Stimulated activated CD8-positive, alpha-beta memory T cell treated with anti-CD3 and anti-CD28 coated beads, Interleukin-15, amount 100 ng/mL, for 48 hours (primary cell): ENCODE measurements around the gene COL4A2.

ENCODE experiments used
- DNase-seq, 2 donors: peaks; one replicate each; pipeline ENCODE4 v3.0.0-alpha.2; 2020; ENCODE audit warnings: low read depth in 2 of 2

COL4A2 gene

DNA sequence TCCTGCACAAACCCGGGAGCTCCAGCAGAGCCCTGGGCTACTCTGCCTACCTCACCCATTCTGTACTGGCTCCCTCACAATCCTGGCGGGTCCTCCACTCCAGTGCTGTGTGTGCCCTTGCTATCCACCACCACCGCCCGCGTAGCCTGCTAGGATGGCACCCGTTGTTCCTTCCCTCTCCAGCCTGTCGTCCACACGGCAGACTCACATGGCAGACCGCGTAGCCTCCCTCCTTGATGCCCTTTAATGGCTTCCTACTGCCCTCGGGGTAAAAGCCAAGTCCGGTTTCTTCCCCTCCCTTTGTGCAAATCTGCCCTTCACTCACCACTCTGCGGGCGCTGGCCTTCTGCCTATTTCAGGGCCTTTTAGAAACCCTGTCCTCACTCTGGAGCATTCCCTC, 147.9 kb downstream of the COL4A2 start:
- no peak for DNase-seq

DNA sequence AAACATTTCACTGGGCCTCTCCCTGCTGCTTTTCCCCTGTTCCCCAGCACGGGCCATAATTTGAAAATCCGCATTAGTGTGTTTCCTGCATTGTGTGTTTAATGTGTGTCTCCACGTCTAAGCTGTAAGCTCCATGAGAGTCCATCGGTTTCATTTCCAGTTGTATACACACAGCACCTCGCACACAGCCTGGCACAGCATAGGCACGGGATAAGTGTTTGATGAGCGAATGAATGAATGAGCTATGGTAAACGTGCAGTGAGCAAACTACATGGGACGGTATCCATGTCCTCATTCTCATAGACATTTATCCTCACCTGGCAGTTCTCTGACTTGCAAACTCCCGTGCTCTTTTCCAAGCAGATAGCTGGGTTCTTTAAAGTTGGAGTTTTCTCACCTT, 148.4 kb downstream of the COL4A2 start:
- no peak for DNase-seq

DNA sequence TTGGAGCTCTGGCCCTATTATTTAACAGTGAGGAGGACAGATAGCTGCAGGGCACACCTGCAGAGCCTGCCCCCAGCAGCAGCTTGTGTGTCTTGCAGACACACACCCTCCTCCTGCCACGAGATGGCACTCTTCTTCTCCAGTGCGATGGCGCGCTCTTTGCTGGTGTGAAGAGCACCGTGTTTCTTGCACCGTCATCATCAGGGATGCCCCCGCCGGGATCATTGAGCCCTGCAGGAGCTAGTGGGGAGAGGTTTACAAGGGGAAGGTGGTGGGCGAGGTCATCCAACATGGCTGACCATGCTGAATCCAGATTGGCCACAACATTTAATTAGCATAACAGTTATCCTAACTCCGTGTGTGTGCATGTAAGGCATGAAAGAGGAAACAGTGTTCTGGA, 148.9 kb downstream of the COL4A2 start:
- peak; percentile 40 to 44 for DNase-seq

DNA sequence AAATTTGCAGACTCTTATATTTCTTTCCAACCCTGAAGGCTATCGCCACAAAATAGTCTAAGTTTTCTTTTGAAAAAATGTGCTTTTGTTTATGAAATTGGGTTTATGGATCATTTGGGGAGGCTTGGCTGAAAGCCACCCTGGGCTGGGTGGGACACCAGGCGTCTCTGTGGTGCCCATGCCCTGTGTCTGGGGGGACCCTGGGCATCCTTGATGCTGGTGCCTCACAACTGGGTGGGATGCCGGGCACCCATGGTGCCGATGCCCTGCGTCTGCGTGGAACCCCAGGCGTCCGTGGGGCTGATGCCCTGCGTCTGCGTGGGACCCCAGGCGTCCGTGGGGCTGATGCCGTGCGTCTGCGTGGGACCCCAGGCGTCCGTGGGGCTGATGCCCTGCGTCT, 149.5 kb downstream of the COL4A2 start:
- DNase-seq = no peak

DNA sequence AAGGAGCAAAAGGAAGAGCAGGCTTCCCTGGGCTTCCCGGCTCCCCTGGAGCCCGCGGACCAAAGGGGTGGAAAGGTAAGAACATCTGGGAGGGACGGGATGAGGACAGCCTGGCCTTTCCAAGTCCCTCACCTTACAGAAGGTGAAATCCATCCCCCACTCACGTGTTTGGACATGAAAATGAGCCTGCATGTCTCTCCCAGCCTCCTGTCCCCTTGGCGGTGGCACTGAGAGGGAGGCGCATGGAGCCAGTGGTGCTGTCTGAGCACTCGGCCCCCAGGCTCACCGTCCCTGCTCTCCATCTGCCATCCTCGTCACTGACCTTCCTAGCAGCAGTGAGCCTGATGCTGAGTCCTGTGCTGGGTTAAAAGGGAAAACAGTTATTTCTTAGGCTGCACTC, 150.3 kb downstream of the COL4A2 start:
- no peak for DNase-seq

DNA sequence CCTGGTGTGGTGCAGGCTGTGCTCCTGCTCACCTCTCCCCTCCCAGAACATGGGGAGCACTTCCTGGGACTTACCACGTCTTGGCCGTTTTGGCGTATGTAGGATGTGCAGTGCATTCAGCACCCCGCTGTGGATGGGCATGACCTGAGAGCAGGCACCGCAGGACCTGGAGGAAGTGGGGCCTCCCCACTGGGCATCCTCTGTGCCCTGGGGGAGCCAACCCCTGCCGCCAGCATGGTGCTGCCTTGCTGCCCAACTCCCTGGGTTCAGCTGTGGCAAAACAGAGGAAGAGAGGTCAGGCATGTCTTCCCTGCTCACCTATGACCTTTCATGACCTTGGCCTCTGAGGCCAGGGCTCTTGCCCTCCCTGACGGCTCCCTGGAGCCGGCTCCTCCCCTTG, 150.9 kb downstream of the COL4A2 start:
- no peak for DNase-seq

DNA sequence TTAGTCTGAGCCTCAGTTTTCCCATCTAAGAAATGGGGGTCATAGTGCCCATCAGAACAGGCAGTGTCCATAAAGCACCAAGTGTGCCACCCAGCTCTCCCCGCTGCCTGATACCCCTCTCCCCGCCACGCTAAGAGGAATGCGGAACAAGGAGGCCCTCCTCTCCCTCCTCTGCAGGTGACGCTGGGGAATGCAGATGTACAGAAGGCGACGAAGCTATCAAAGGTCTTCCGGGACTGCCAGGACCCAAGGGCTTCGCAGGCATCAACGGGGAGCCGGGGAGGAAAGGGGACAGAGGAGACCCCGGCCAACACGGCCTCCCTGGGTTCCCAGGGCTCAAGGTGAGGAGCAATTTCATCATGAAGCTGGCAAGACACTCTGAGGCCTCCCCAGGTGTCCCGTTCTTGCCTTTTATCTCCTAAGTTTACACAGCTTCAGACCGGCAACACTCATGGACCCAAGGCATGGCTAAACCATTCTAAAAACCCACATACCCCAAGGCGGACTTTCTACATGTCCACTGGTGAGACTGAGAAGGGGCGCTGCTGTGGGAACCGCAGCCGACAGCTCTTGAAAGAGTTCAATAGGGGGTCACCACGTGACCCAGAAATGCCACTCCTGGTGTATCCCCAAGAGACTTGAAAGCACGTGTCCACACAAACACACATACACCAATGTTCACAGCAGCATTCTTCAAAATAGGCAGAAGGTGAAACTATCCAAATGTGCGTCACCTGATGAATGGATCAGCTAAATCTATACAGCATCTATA, 151.7 kb downstream of the COL4A2 start:
- no peak for DNase-seq

DNA sequence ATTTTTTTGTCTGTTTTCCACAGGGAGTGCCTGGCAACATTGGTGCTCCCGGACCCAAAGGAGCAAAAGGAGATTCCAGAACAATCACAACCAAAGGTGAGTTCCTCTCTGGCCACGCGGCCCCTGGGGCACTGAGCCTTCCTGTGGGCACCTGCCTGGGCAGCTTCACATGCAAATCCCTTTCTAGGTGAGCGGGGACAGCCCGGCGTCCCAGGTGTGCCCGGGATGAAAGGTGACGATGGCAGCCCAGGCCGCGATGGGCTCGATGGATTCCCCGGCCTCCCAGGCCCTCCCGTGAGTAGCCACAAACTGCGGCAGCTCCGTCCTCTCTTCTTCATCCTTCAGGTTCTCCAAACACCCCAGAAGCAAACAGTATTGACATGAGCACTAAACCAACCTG, 155.0 kb downstream of the COL4A2 start:
- DNase-seq = no peak

DNA sequence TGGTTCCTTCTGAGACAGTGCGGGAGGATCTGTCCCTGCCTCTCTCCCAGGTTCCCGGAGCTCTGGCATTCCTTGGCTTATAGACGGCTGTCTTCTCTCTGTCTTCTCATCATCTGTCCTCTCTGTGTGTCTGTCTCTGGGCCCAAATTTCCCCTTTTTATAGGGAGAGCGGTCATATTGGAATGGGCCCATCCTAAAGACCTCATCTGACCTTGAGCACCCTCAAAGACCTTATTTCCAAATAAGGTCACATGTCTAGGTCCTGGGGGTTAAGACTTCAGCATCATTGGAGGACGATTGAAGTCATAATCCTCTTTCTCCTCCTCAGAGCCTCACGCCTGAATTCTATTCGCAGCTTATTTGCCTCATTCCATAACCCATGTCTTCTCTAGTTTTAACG, 156.1 kb downstream of the COL4A2 start:
- DNase-seq = no peak

DNA sequence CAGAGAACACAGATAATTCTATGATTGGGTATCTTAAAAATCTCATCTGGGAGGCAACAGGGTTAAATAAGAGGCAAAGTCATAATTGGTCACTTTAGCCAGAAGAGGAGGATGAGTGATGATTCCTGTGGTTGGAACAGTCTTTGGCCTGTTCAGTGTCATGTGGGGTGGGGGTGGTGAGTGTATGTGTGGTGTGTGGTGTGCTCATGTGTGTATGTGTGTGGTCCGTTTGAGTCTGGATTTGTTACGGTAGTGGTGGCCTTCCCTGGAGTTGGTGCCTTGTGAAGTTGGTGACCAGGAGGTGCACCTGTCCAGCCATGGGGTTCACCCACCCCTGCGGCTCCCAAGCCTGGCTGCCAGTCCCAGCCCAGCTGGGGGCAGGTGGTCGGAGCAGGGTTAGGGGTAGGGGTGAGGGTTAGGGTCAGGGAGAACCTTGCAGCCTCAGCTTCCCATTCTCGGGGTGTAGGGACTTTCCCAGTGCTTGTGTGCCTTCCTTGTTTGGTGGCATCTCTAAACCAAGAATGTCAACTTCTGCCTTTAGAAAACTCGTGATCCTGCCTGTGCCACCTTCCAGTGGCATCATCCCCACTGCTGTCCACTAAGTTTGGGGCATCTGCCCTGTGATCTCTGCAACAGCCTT, 156.9 kb downstream of the COL4A2 start:
- DNase-seq = no peak

DNA sequence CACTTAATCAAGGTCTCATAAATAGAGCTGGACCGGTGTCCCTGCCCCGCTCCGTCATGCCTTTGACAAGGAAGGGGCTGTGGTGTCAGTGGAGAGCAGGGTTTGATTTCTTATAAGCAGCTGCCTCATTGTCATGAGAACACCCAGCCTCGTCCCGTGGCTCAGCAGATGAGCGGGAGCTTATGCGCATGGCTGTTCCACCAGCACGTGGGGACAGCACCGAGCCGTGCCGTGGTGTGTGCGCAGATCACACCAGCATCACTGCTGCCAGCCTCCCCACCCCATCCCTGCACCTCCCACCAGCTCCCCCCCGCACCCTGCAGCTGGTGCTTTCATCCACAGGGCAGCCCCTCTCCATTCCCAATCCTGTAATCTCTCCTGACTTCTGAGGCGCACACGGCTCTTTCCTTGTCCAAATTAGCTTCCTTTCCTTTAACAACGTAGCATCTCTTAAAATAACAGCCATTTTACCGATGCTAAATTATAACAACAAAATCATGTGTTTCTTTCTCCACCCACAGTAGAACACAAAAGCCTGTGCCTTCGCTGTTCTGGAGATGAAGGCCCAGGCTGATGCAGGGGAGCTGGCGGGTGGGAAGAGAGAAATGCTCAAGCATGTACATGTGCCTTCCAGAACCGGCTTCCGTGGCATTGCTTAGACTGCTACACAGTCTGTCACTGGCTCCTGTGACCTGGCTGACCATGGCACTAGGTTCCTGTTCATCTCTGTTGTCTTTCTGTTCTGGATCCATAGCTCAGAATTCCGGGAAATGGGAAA, 157.7 kb downstream of the COL4A2 start:
- no peak for DNase-seq

DNA sequence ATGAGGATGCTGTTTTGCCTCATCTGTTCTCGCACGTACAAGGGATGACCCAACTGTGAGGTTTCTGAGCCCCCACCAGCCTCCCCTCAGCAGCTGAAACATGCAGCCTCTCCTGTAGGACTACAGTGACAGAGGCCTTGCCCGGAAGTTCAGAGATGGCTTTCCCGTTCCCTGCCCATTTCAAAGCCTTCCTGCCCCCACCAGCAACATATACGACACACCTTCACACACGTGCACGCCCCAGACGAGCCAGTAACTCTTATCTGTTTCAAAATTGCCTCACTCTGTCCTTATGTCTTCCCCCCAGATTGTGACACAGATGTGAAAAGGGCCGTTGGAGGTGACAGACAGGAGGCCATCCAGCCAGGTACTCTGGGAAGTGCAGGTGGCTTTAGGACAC, 158.6 kb downstream of the COL4A2 start:
- DNase-seq = no peak

DNA sequence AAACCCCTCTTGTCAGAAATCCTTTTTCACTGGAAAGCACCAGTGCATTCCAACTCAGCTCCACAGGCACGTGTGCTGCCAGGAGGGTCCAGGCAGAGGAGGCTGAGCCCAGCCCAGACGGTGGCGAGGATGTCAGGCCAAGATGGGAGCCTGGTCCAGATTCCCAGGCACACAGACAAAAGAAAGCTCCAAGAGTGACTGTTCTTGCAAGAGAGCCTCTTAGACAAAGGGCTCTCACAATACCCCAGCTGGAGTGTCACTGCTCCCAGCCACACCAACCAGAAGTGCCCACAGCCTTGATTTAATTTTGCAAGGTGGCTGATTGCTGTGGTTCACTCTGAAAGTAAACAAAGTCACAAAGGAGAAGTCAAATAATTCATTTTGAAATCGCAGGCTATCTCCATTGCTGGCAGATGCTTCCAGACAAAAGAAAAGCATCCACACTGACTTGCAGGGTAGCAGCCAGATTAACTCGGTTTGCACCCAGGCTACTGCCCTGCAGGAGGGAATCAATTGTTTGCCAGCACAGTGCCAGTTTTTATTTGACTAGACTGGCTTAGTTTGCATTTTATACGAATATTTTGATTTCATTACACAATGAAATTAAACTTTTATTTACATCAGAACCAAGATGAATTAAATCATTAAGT, 159.3 kb downstream of the COL4A2 start:
- DNase-seq = no peak

DNA sequence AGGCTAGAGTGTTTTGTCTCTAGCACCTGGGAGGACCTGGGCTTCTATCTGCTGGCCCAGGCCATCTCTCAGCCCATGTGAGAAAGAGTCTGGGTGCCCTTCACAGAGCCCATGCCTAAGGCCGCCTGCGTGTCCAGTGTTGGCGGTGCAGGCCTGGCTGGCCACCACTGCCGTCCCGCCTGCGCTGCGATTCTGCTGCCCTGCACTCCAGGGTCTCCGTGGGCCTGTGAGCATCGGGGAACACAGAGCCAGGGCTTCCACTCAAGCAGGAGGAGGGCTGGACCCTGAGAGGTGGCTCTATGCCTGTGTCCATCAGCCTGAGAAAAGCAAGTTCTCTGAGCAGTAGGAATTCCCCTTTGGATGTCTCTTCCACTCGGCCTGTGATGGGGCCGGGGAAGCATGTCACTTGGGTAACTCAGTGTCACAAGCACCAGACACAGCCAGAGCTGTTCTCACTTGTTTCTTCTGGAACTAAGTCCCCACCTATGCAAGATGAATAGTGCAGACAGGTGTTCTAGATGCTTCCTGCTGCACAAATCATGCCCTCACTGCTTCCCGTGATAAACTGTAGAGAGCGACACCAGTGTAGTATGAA, 160.5 kb downstream of the COL4A2 start:
- DNase-seq = no peak

DNA sequence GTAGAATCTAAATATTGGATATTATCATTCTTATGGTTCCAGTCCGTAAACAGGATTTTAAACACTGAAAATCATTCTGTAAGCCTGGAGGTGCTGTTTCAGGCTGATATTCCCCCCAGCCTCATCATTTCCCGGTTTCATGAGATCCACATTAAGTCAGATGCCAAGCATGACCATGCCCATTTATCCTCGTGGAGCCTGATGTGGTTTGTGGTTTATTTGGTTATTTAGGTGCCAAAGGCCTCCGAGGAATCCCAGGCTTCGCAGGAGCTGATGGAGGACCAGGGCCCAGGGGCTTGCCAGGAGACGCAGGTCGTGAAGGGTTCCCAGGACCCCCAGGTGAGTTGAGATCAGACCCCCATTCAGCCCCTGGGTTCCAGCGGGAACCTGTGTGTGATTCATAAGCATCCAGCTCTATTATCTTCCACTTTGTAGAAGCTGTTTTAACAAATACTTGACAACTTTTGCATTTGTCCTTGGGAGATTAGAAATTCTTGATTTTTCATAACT, 162.0 kb downstream of the COL4A2 start:
- DNase-seq = no peak

DNA sequence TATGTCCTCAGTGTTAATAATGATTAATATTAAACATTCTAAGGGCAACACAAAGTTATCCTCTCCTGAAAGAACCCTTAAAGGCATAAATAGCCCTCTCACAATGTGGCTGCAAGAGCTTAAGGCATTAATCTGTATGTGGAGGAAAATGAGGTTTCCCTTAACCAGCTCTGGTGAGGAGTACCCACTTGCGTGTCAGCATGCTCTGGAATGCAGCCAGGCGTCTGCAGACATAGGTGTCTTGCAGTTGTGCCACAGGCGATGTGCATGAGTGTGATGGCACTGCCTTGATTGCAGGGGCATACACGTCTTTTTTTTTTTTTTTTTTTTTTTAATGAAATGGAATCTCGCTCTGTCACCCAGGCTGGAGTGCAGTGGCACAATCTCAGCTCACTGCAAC, 162.5 kb downstream of the COL4A2 start:
- DNase-seq = no peak

DNA sequence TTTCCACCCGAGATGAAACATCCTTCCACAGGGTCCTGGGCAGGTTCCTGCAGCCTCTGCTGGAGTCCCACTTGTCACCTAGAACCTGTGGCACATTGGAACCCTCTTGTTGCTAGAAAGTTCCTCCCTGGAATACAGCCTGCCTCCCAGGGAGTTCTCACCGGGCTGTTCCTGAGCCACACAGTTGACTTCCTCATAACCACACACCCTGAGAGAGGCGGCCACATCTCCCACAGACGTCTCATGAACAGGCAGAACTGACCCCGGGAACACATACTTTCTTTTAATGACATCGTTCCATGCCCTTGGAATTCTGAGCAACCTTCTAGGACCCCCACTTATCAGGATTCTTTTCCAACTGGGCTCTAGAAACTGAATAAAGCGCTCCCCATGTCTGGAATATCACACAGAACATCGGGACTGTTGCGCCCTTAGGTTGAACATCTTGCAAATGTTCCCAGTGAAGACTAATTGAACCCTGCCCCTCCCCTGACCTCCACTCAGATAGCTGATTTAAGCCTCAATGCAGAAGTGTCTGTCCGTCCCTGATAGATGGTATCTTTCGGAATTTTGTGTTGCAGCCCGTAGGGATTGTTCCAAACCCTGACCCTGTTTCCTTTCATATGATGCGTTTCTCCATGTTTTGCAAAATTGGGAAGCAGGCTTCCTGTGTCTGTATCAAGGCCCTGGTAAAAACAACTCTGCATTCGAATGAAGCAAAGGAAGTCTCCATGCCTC, 163.4 kb downstream of the COL4A2 start:
- no peak for DNase-seq

DNA sequence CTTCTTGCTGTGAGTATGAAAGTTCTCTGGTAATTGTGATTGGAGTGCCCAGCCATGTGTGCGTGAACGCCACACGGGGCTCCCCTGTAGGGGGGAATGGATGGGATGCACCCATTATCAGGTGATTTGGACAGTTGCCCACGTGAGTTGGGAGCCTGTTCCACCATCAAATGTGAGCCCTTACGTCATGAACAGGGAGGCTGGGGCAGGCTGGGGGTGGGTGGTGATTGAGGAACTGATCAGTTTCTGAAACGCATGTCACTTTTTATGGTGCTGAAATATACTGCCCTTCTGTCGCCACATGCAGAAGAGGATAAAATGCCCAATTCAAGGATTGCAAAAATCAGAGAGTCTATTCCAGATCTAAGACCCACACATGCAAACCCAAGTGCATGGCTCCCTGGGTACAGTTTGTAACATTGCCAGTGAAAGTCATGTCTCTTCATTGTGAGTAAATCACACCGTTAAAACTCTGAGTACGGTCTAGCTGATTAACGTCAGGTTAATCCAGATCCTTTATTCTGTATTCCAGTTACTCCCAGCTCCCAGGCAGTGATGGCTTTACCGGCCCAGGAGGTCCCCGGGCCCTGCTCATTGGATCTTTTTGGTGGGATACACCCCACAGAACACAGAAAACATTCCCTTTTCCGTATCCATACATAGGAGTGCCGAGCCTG, 164.2 kb downstream of the COL4A2 start:
- DNase-seq = no peak

DNA sequence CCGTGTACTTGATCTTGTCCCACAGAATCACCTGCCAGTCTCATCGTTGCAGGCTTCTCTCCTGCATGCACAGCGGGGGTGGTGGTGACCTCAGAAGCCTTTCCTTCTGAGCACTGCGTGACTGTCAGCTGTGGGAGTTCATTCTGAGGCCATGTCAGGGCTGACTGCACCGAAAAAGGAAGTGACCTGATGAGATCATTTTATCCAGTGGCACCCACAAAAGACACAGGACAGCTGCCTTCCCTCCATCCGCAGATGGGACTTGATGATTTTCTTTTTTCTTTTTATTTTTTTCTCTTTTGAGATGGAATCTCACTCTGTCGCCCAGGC, 164.7 kb downstream of the COL4A2 start:
- DNase-seq = peak; percentile 8 to 16

DNA sequence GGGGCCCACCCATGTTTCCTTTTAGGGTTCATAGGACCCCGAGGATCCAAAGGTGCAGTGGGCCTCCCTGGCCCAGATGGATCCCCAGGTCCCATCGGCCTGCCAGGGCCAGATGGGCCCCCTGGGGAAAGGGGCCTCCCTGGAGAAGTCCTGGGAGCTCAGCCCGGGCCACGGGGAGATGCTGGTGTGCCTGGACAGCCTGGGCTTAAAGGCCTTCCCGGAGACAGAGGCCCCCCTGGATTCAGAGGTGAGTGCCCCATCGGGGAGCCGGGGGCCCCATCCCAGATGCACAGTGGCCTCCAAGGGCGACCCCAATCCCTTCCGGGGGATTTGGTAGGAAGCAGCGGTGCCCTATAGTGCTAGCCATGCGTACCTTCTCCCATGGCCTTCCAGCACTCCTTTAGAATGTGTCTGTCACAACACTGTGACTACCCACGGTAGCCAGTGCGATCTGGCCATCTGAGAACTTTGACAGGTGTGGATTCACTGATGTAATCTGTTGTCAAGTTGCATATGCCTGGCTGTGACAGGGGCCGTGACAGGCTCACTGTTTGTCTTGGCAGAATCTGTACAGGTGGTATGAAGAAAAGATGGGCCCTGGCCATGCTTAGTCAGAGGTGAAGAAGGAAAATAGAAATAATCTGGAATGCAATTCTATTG, 165.9 kb downstream of the COL4A2 start:
- DNase-seq = no peak
